Common myeloid progenitor, CD34-positive (primary cell): ENCODE results near the gene MGAT1.

ENCODE experiments used
- CTCF ChIA-PET: fragments of 350-600 bp; sonication (Branson Sonifier 250); formaldehyde crosslinking; loops from one replicate; lab custom pipeline; 2021; ENCODE audit warnings: antibody characterized with exemption; lab: Charles Lee
- POLR2A ChIA-PET: fragments of 350-600 bp; sonication (Branson Sonifier 250); formaldehyde crosslinking; loops from one replicate; lab custom pipeline; 2021; ENCODE audit warnings: antibody characterized with exemption; lab: Charles Lee
- DNase-seq, 3 donors: peaks; one replicate each; pipeline versions ENCODE4 v3.0.0 to v3.0.0-alpha.2; 2013
- H3K27ac ChIP-seq, 2 experiments: 1 replicate in 1 of 2; 2 replicates in 1 of 2; pipeline ENCODE4 v1.7.0; 2013; ENCODE audit warnings: inconsistent platforms in 2 of 2, low read length in 2 of 2, mild to moderate bottlenecking in 2 of 2, low read depth in 1 of 2, moderate library complexity in 1 of 2; ENCODE audit not compliant: severe bottlenecking in 2 of 2, insufficient read depth in 1 of 2, poor library complexity in 1 of 2
- H3K27me3 ChIP-seq, 5 experiments: replicated peaks in 2 of 5; 1 replicate in 3 of 5; 2 replicates in 2 of 5; pipeline versions ENCODE4 v1.6.1 to v1.7.0; 2013; ENCODE audit warnings: low read length in 4 of 5, mild to moderate bottlenecking in 2 of 5, moderate library complexity in 2 of 5, inconsistent platforms in 1 of 5; ENCODE audit not compliant: insufficient read depth in 5 of 5, control insufficient read depth in 4 of 5
- H3K36me3 ChIP-seq, 4 experiments: 1 replicate in 2 of 4; 2 replicates in 2 of 4; pipeline versions ENCODE4 v1.6.1 to v1.7.0; 2013; ENCODE audit warnings: low read length in 3 of 4, control low read depth in 1 of 4, mild to moderate bottlenecking in 1 of 4; ENCODE audit not compliant: control insufficient read depth in 4 of 4, insufficient read depth in 4 of 4
- H3K4me1 ChIP-seq, 4 experiments: 1 replicate in 3 of 4; 2 replicates in 1 of 4; pipeline versions ENCODE4 v1.6.1 to v1.7.1; 2013; ENCODE audit warnings: low read length in 3 of 4, mild to moderate bottlenecking in 3 of 4, control low read depth in 1 of 4, inconsistent platforms in 1 of 4, moderate library complexity in 1 of 4; ENCODE audit not compliant: control insufficient read depth in 4 of 4, insufficient read depth in 4 of 4; ENCODE audit errors: control extremely low read depth in 1 of 4
- H3K4me3 ChIP-seq, 7 experiments: 1 replicate in 4 of 7; 2 replicates in 3 of 7; pipeline versions ENCODE4 v1.5.1 to v1.7.0; 2013; ENCODE audit warnings: mild to moderate bottlenecking in 7 of 7, low read length in 6 of 7, moderate library complexity in 6 of 7, inconsistent platforms in 2 of 7, low read depth in 2 of 7, control low read depth in 1 of 7; ENCODE audit not compliant: insufficient read depth in 4 of 7, control insufficient read depth in 1 of 7; ENCODE audit errors: extremely low read depth in 1 of 7
- H3K9me3 ChIP-seq, 5 experiments: 1 replicate in 4 of 5; 2 replicates in 1 of 5; pipeline versions ENCODE4 v1.6.1 to v1.7.1; 2013; ENCODE audit warnings: low read length in 4 of 5, mild to moderate bottlenecking in 2 of 5, inconsistent platforms in 1 of 5, low read depth in 1 of 5, moderate library complexity in 1 of 5; ENCODE audit not compliant: control insufficient read depth in 4 of 5, insufficient read depth in 2 of 5; ENCODE audit errors: control extremely low read depth in 1 of 5
- WGBS: methylation state at CpG from one replicate; pipeline ENCODE4 v1.1.5; 2013; ENCODE audit not compliant: insufficient coverage; 5-methylcytosine and 5-hydroxymethylcytosine counted together

MGAT1 gene

GRCh38 chr5:180844858-180845257 lies 42.3 kb upstream of the MGAT1 start:
- WGBS: no CpG with 5 or more reads among the region's 1 CpG
- Histone ChIP-seq H3K4me3 (no peak overlapping the region), H3K36me3 (peaks cover 9 to 31% (median 25%) of the 10 kb centered on the region in 4 experiments), H3K9me3 (peaks cover 2 to 33% (median 14%) of the 10 kb centered on the region in 5 experiments), H3K27ac (no peak overlapping the region), H3K27me3 (no peaks in the 10 kb centered on the region), H3K4me1 (no peaks in the 10 kb centered on the region)
- no peak for DNase-seq
- CTCF ChIA-PET: interaction anchor here (0.7 kb wide), 1 partner anchor 24 kb away, joined by 3 read pairs; no protein-coding TSS in a partner anchor
- POLR2A ChIA-PET: no interaction called here

GRCh38 chr5:180844432-180844831 lies 41.8 kb upstream of the MGAT1 start:
- Histone ChIP-seq H3K4me3 (no peak overlapping the region), H3K9me3 (peaks cover 2 to 29% (median 10%) of the 10 kb centered on the region in 5 experiments), H3K27me3 (no peaks in the 10 kb centered on the region), H3K36me3 (peaks cover 6 to 27% (median 21%) of the 10 kb centered on the region in 4 experiments), H3K4me1 (no peaks in the 10 kb centered on the region), H3K27ac (no peak overlapping the region)
- WGBS: 100% methylated on average over 3 of the region's 3 CpGs
- ChIA-PET POLR2A (no interaction called here), CTCF (no interaction called here)
- DNase-seq: no peak

GRCh38 chr5:180839935-180840334 lies 37.3 kb upstream of the MGAT1 start:
- no peak for DNase-seq
- Histone ChIP-seq H3K27ac (no peak overlapping the region), H3K4me3 (no peak overlapping the region), H3K4me1 (no peaks in the 10 kb centered on the region), H3K9me3 (peaks cover 0 to 4% (median 0%) of the 10 kb centered on the region in 5 experiments), H3K36me3 (peaks cover 8 to 24% (median 13%) of the 10 kb centered on the region in 4 experiments), H3K27me3 (no peaks in the 10 kb centered on the region)
- POLR2A ChIA-PET: no interaction called here
- WGBS: 95% methylated on average over 3 of the region's 3 CpGs
- CTCF ChIA-PET: interaction anchor here (1.4 to 2.2 kb wide), 4 partner anchors 9 to 19 kb away, joined by 3 to 7 read pairs (median 4); no protein-coding TSS in a partner anchor

GRCh38 chr5:180839227-180839626 lies 36.6 kb upstream of the MGAT1 start:
- CTCF ChIA-PET: interaction anchor here (1.5 to 2.2 kb wide), 2 partner anchors 8 to 11 kb away, joined by 4 to 7 read pairs; no protein-coding TSS in a partner anchor
- POLR2A ChIA-PET: no interaction called here

GRCh38 chr5:180837478-180837877 lies 34.9 kb upstream of the MGAT1 start:
- ChIA-PET CTCF (interaction anchor here (1.0 to 2.3 kb wide), 3 partner anchors 29 to 46 kb away, joined by 3 to 8 read pairs (median 3); partner anchors contain the start of gene MGAT1), POLR2A (interaction anchor here (0.6 kb wide), 1 partner anchor 50 kb away, joined by 3 read pairs; no protein-coding TSS in a partner anchor)
- 100% methylated on average over 2 of the region's 4 CpGs for WGBS

More at GRCh38 chr5:180839227-180839626, 36.6 kb upstream of the MGAT1 start:
- Histone ChIP-seq H3K4me3 (no peak overlapping the region), H3K27me3 (no peaks in the 10 kb centered on the region), H3K27ac (no peak overlapping the region), H3K9me3 (peaks cover 0 to 4% (median 0%) of the 10 kb centered on the region in 5 experiments), H3K4me1 (no peaks in the 10 kb centered on the region), H3K36me3 (peaks cover 13 to 31% (median 19%) of the 10 kb centered on the region in 4 experiments)
- DNase-seq: no peak
- WGBS: 100% methylated on average over 2 of the region's 2 CpGs

GRCh38 chr5:180832638-180833068 lies 30.0 kb upstream of the MGAT1 start:
- 83% methylated on average over 2 of the region's 2 CpGs for WGBS
- H3K27ac ChIP-seq: no peak overlapping the region
- ChIA-PET POLR2A (interaction anchor here (0.6 kb wide), 1 partner anchor 1224 kb away, joined by 3 read pairs; no protein-coding TSS in a partner anchor), CTCF (interaction anchor here (1.4 to 4.0 kb wide), 4 partner anchors 11 to 29 kb away, joined by 3 to 22 read pairs (median 4); no protein-coding TSS in a partner anchor)
- peak overlapping the region in 3 of 7 experiments; percentile 82 to 97 (median 83) for H3K4me3 ChIP-seq
- peaks cover 0 to 10% (median 0%) of the 10 kb centered on the region in 5 experiments for H3K9me3 ChIP-seq
- H3K36me3 ChIP-seq: peaks cover 15 to 31% (median 25%) of the 10 kb centered on the region in 4 experiments
- DNase-seq: peak in 1 of 3 donors; percentile 12
- H3K4me1 ChIP-seq: peaks cover 4 to 26% (median 24%) of the 10 kb centered on the region in 4 experiments
- no peaks in the 10 kb centered on the region for H3K27me3 ChIP-seq

More at GRCh38 chr5:180837478-180837877, 34.9 kb upstream of the MGAT1 start:
- DNase-seq: no peak
- no peak overlapping the region for H3K4me3 ChIP-seq
- peaks cover 15 to 32% (median 21%) of the 10 kb centered on the region in 4 experiments for H3K36me3 ChIP-seq
- peaks cover 0 to 4% (median 0%) of the 10 kb centered on the region in 5 experiments for H3K9me3 ChIP-seq
- H3K27me3 ChIP-seq: no peaks in the 10 kb centered on the region
- no peak overlapping the region for H3K27ac ChIP-seq
- H3K4me1 ChIP-seq: peaks cover 1 to 5% (median 5%) of the 10 kb centered on the region in 4 experiments
